Thyroid gland (tissue), 4 donors: Measurements from ENCODE around the gene CHCHD6. TPM values are rescaled to one million over a fixed set of nuclear protein-coding genes. Genes with fewer than 3 reads are reported as not detected.

Experiments used
- DNase-seq, 2 donors: peaks; one replicate each; pipeline ENCODE4 v3.0.0-alpha.2; 2019
- H3K27ac ChIP-seq, 3 donors: fragments of 200-600 bp; sonication (generic); 1 replicate in 2 of 3; 2 replicates in 1 of 3; pipeline ENCODE4 v1.5.1; 2016 to 2019; ENCODE audit warnings: mild to moderate bottlenecking in 1 of 3, moderate library complexity in 1 of 3
- H3K27me3 ChIP-seq: fragments of 200-600 bp; sonication (generic); one replicate; pipeline ENCODE4 v1.5.1; 2019
- H3K36me3 ChIP-seq, 2 donors: fragments of 200-600 bp; sonication (generic); one replicate each; pipeline ENCODE4 v1.5.1; 2016 to 2019
- H3K4me1 ChIP-seq, 2 donors: fragments of 200-600 bp; sonication (generic); one replicate each; pipeline ENCODE4 v1.5.1; 2017 to 2019
- H3K4me3 ChIP-seq, 3 donors: fragments of 200-600 bp; sonication (generic); replicated peaks in 1 of 3; 1 replicate in 2 of 3; 2 replicates in 1 of 3; pipeline ENCODE4 v1.5.1; 2016; ENCODE audit warnings: mild to moderate bottlenecking in 1 of 3
- H3K9me3 ChIP-seq: fragments of 200-600 bp; sonication (generic); one replicate; pipeline ENCODE4 v1.5.1; 2017
- POLR2A ChIP-seq, 2 donors: fragments of 450-650 bp; IDR thresholded peaks; one replicate each; pipeline ENCODE4 v1.6.1; 2017; ENCODE audit warnings: antibody characterized with exemption in 2 of 2, mild to moderate bottlenecking in 2 of 2, moderate library complexity in 1 of 2
- WGBS, 2 donors: methylation state at CpG; one replicate each; pipeline ENCODE4 v1.1.5; 2017; 5-methylcytosine and 5-hydroxymethylcytosine counted together
- intact Hi-C: fragments of 100-400 bp; cut with DNase I; formaldehyde crosslinking; loops from one replicate; pipeline ENCODE4 v1.15.1; 2023
- total RNA-seq, 4 donors: library from RNA; depleted of rRNA; stranded (reverse); fragments of >200 nt; gene quantifications; one replicate each; pipeline ENCODE4 v1.2.3, GENCODE V29; 2016
- TF ChIP-seq, protein P1 (sequence below), 6 experiments: fragments of 200-600 bp in 3 of 6; fragments of 450-650 bp in 3 of 6; sonication (generic) in 3 of 6; IDR thresholded peaks; one replicate each; pipeline ENCODE4 v1.5.1; 2016 to 2019; ENCODE audit warnings: antibody characterized with exemption in 6 of 6, mild to moderate bottlenecking in 2 of 6, inconsistent platforms in 1 of 6, moderate library complexity in 1 of 6

Gene CHCHD6
- total RNA-seq, 4 donors from 2014 or later: 22.9 to 27.8 (median 24.4) TPM

DNA sequence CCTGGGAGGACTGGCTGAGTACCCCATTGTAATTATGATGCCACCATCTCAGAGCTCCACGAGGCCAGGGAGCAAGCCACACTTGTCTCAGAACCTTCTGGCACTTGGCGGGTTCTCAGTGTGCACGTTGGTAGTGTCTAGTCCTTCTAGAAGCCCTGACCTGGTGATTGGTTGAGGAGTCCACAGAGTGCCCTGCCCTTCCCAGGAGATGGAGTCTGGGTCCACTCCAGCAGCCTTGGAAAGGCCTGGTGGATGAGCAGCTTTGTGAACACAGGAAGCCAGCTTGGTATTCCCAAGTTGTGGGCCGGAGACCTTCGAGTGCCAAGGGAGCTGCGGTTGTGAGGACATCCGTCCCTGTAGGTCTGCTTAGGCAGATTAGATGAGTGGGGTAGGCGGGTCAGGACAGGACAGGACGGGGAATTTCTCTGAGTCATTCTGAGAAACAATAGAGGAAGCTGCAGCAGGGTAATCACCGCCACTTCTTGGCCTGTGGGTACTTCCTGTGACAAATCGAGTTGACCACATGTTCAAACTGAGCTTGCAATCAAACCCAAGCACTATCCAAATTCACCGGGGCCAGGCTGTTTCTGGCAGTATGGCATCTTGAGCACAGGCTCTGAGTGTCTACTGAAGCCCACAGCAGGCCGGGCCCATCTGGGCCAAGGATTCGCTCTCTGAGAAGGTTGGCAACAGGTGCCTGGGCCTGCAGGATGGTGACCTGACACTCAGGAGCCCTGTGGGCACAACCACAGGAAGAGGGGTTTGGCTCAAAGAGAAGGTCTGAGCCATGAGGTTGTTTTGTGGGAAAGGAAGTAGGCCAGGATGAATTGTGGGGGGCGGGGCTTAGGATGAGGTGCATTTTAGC, 207.4 kb downstream of the CHCHD6 start:
- H3K4me3 ChIP-seq: no peak overlapping the region
- WGBS, 2 donors: 71 to 73% methylated on average over 14 to 15 of the region's 15 CpGs
- intact Hi-C loops: no loop called here
- DNase-seq: peak; percentile 17 to 19
- peak overlapping the region in 1 of 3 donors; percentile 10 for H3K27ac ChIP-seq
- H3K9me3 ChIP-seq: no peaks in the 10 kb centered on the region
- no peaks in the 10 kb centered on the region for H3K27me3 ChIP-seq
- no peak for TF ChIP-seq POLR2A (IDR thresholded peaks at IDR 0.05)
- TF ChIP-seq, protein P1, sequence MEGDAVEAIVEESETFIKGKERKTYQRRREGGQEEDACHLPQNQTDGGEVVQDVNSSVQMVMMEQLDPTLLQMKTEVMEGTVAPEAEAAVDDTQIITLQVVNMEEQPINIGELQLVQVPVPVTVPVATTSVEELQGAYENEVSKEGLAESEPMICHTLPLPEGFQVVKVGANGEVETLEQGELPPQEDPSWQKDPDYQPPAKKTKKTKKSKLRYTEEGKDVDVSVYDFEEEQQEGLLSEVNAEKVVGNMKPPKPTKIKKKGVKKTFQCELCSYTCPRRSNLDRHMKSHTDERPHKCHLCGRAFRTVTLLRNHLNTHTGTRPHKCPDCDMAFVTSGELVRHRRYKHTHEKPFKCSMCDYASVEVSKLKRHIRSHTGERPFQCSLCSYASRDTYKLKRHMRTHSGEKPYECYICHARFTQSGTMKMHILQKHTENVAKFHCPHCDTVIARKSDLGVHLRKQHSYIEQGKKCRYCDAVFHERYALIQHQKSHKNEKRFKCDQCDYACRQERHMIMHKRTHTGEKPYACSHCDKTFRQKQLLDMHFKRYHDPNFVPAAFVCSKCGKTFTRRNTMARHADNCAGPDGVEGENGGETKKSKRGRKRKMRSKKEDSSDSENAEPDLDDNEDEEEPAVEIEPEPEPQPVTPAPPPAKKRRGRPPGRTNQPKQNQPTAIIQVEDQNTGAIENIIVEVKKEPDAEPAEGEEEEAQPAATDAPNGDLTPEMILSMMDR (IDR thresholded peaks at IDR 0.05): no peak
- no peaks in the 10 kb centered on the region for H3K36me3 ChIP-seq
- peaks cover 0 to 15% of the 10 kb centered on the region in 2 donors for H3K4me1 ChIP-seq

DNA sequence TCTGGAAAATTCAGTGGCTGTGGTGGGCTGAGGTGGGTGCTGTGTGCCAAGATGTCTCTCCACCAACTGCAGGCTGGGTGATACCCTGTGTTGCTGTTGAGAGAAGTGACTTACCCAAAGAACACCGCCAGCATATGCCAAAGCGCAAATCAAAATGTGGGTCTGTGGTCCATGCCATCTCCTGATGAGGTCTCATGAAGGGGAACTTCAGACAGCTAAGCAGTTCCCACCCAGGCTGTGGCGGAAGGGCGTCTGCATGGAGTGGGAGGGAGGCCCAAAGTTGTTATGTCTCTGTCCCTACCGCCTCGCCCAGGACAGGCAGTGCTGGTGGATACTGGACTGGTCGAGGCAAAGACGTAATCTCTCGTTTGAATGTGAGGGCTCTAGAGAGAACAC, 208.0 kb downstream of the CHCHD6 start:
- H3K27me3 ChIP-seq: no peaks in the 10 kb centered on the region
- no peak for DNase-seq
- intact Hi-C loops: no loop called here
- no peaks in the 10 kb centered on the region for H3K36me3 ChIP-seq
- peaks cover 0 to 15% of the 10 kb centered on the region in 2 donors for H3K4me1 ChIP-seq
- whole genome bisulfite sequencing, 2 donors: 95 to 98% methylated on average over 9 of the region's 9 CpGs
- peak overlapping the region in 1 of 3 donors; percentile 10 for H3K27ac ChIP-seq
- no peak overlapping the region for H3K4me3 ChIP-seq
- H3K9me3 ChIP-seq: no peaks in the 10 kb centered on the region
- TF ChIP-seq, protein P1 (IDR thresholded peaks at IDR 0.05): no peak
- no peak for TF ChIP-seq POLR2A (IDR thresholded peaks at IDR 0.05)

DNA sequence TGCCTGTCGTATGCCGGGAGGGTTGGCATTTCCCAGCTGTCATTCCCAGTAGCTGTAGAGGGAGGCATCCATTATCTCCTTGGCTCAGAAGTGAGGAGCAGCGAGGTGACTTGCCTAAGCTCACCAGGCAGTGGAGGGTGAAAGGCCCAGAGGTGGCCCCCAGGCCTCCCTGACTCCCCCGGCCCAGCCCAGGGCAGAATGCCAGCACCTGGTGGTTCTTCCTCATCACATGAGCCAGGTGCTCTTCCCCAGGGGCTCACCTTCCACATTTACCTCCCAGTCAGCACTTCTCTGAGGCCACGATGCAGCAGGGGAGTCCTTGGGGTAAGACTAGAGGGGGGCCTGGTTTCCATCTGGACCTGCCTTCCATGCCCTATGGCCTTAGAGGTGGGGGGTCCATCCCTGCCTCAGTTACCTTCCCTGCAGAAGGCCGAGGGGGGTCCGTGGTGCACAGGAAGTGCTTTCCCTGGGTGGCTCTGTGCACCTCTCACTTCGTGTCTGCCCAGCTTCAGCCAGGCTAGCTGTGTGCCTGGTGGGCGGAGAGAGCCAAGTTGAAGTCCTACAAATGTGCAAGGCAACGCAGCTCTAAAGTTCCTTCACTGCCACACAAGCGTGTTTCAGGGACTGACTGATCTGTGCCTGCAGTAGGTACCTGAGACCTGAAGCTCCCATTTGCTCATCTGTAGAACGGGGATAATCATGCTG, 208.6 kb downstream of the CHCHD6 start:
- TF ChIP-seq POLR2A (IDR thresholded peaks at IDR 0.05): no peak
- TF ChIP-seq, protein P1 (IDR thresholded peaks at IDR 0.05): no peak
- no peak for DNase-seq
- Histone ChIP-seq H3K27me3 (no peaks in the 10 kb centered on the region), H3K36me3 (no peaks in the 10 kb centered on the region), H3K4me1 (peaks cover 0 to 15% of the 10 kb centered on the region in 2 donors), H3K9me3 (no peaks in the 10 kb centered on the region), H3K4me3 (no peak overlapping the region), H3K27ac (no peak overlapping the region)
- intact Hi-C loops: no loop called here
- WGBS, 2 donors: 90 to 93% methylated on average over 12 of the region's 12 CpGs

DNA sequence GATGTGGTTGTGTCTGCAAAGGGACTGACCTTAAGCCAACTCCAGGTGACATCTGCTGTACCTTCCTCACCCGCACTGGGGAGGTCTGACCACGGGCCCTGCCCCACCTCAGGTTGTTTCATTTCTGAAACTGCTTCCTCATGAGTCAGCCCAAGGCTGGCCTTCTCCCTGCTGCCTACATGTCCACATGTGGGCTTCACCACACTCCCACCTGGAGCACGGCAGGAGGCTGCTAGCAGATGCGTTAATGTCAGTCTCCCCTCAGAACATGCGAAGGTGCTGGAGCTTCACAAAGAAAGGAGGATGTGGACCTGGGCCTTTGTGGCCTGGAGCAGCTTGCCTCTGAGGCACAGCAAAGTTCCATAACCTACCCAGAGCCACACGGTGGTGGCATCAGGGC, 209.5 kb downstream of the CHCHD6 start:
- H3K27me3 ChIP-seq: no peaks in the 10 kb centered on the region
- no peaks in the 10 kb centered on the region for H3K36me3 ChIP-seq
- TF ChIP-seq, protein P1 (IDR thresholded peaks at IDR 0.05): no peak
- no peak for TF ChIP-seq POLR2A (IDR thresholded peaks at IDR 0.05)
- intact Hi-C loops: no loop called here
- H3K9me3 ChIP-seq: no peaks in the 10 kb centered on the region
- H3K4me3 ChIP-seq: no peak overlapping the region
- H3K27ac ChIP-seq: no peak overlapping the region
- no peak for DNase-seq
- 89 to 95% methylated on average over 5 to 6 of the region's 6 CpGs for WGBS, 2 donors
- H3K4me1 ChIP-seq: peaks cover 0 to 15% of the 10 kb centered on the region in 2 donors

DNA sequence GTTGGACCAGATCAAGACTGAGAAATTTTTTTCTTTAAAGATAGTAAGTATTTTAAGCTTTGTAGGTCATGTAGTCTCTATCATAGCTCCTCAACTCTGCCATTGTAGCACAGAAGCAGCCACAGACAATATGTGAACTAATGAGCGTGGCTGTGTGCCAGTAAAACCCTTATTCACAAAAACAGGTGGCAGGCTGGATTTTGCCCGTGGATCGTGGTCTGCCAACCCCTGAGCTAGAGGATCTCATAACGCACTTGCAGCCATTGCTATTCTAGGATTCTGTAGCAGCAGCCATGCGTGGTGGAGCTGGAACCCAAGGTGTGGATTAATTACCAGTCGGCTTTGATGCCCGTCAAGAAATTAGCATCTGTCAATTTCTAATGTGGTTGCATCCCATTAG, 210.2 kb downstream of the CHCHD6 start:
- TF ChIP-seq POLR2A (IDR thresholded peaks at IDR 0.05): no peak
- TF ChIP-seq, protein P1 (IDR thresholded peaks at IDR 0.05): no peak
- WGBS, 2 donors: 80 to 89% methylated on average over 6 to 7 of the region's 7 CpGs
- intact Hi-C loops: no loop called here

More for the DNA sequence above, 210.2 kb downstream of the CHCHD6 start:
- Histone ChIP-seq H3K27me3 (no peaks in the 10 kb centered on the region), H3K4me1 (peaks cover 0 to 15% of the 10 kb centered on the region in 2 donors), H3K9me3 (no peaks in the 10 kb centered on the region), H3K36me3 (no peaks in the 10 kb centered on the region), H3K4me3 (no peak overlapping the region), H3K27ac (no peak overlapping the region)
- no peak for DNase-seq
